ENCODE measurements around the gene TFCP2L1.

The TFCP2L1 gene

GRCh38 chr2:121293450-121294325 is 8.7 kb upstream of the TFCP2L1 start:
- no peak for DNase-seq (ENCODE audit: low read depth, low spot score)
- Histone ChIP-seq H3K27ac (no peak overlapping the region), H3K4me3 (no peak overlapping the region), H3K9ac (ENCODE audit: insufficient read length) (no peak overlapping the region), H3K9me3 (ENCODE audit: low read depth, low read length) (no peaks in the 10 kb centered on the region), H3K36me3 (ENCODE audit: insufficient read depth, low read length) (no peaks in the 10 kb centered on the region)
- TF ChIP-seq EZH2 (IDR thresholded peaks at IDR 0.05) (no peak), POLR2AphosphoS5 (IDR thresholded peaks at IDR 0.05; ENCODE audit: borderline replicate concordance, low read depth, low read length) (no peak), FOXP2 (optimal IDR thresholded peaks at IDR 0.05; ENCODE audit: control extremely low read depth, extremely low read length, insufficient read depth) (no peak)

GRCh38 chr2:121291251-121291580 is 6.2 kb upstream of the TFCP2L1 start:
- TF ChIP-seq FOXP2 (optimal IDR thresholded peaks at IDR 0.05; ENCODE audit: control extremely low read depth, extremely low read length, insufficient read depth) (no peak), POLR2AphosphoS5 (IDR thresholded peaks at IDR 0.05; ENCODE audit: borderline replicate concordance, low read depth, low read length) (no peak), EZH2 (IDR thresholded peaks at IDR 0.05) (no peak)
- no peak overlapping the region for H3K4me3 ChIP-seq
- no peaks in the 10 kb centered on the region for H3K9me3 ChIP-seq (ENCODE audit: low read depth, low read length)
- DNase-seq (ENCODE audit: low read depth, low spot score) = no peak
- no peak overlapping the region for H3K27ac ChIP-seq
- no peak overlapping the region for H3K9ac ChIP-seq (ENCODE audit: insufficient read length)
- H3K36me3 ChIP-seq (ENCODE audit: insufficient read depth, low read length) = no peaks in the 10 kb centered on the region

GRCh38 chr2:121289271-121289670 is 4.3 kb upstream of the TFCP2L1 start:
- TF ChIP-seq EZH2 (IDR thresholded peaks at IDR 0.05) (no peak), POLR2AphosphoS5 (IDR thresholded peaks at IDR 0.05; ENCODE audit: borderline replicate concordance, low read depth, low read length) (no peak), FOXP2 (optimal IDR thresholded peaks at IDR 0.05; ENCODE audit: control extremely low read depth, extremely low read length, insufficient read depth) (no peak)
- Histone ChIP-seq H3K36me3 (ENCODE audit: insufficient read depth, low read length) (no peaks in the 10 kb centered on the region), H3K9me3 (ENCODE audit: low read depth, low read length) (no peaks in the 10 kb centered on the region), H3K9ac (ENCODE audit: insufficient read length) (no peak overlapping the region), H3K4me3 (no peak overlapping the region), H3K27ac (no peak overlapping the region)
- DNase-seq (ENCODE audit: low read depth, low spot score) = no peak

- no peak for TF ChIP-seq POLR2AphosphoS5 (IDR thresholded peaks at IDR 0.05; ENCODE audit: borderline replicate concordance, low read depth, low read length)
- TF ChIP-seq FOXP2 (optimal IDR thresholded peaks at IDR 0.05; ENCODE audit: control extremely low read depth, extremely low read length, insufficient read depth) = no peak
- TF ChIP-seq EZH2 (IDR thresholded peaks at IDR 0.05) = no peak
- Histone ChIP-seq H3K9me3 (ENCODE audit: low read depth, low read length) (no peaks in the 10 kb centered on the region), H3K4me3 (no peak overlapping the region), H3K36me3 (ENCODE audit: insufficient read depth, low read length) (no peaks in the 10 kb centered on the region), H3K27ac (no peak overlapping the region), H3K9ac (ENCODE audit: insufficient read length) (no peak overlapping the region)
- DNase-seq (ENCODE audit: low read depth, low spot score) = no peak
Observed at GRCh38 chr2:121288454-121289231, 3.6 kb upstream of the TFCP2L1 start.

GRCh38 chr2:121287956-121288355 is 3.0 kb upstream of the TFCP2L1 start:
- TF ChIP-seq POLR2AphosphoS5 (IDR thresholded peaks at IDR 0.05; ENCODE audit: borderline replicate concordance, low read depth, low read length) (no peak), EZH2 (IDR thresholded peaks at IDR 0.05) (no peak), FOXP2 (optimal IDR thresholded peaks at IDR 0.05; ENCODE audit: control extremely low read depth, extremely low read length, insufficient read depth) (no peak)
- Histone ChIP-seq H3K4me3 (no peak overlapping the region), H3K27ac (no peak overlapping the region), H3K36me3 (ENCODE audit: insufficient read depth, low read length) (no peaks in the 10 kb centered on the region), H3K9me3 (ENCODE audit: low read depth, low read length) (no peaks in the 10 kb centered on the region), H3K9ac (ENCODE audit: insufficient read length) (no peak overlapping the region)
- no peak for DNase-seq (ENCODE audit: low read depth, low spot score)

GRCh38 chr2:121287146-121287798 is 2.3 kb upstream of the TFCP2L1 start:
- TF ChIP-seq POLR2AphosphoS5 (IDR thresholded peaks at IDR 0.05; ENCODE audit: borderline replicate concordance, low read depth, low read length) = no peak
- TF ChIP-seq FOXP2 (optimal IDR thresholded peaks at IDR 0.05; ENCODE audit: control extremely low read depth, extremely low read length, insufficient read depth) = no peak
- no peak for TF ChIP-seq EZH2 (IDR thresholded peaks at IDR 0.05)
- Histone ChIP-seq H3K4me3 (no peak overlapping the region), H3K9ac (ENCODE audit: insufficient read length) (no peak overlapping the region), H3K9me3 (ENCODE audit: low read depth, low read length) (no peaks in the 10 kb centered on the region), H3K36me3 (ENCODE audit: insufficient read depth, low read length) (no peaks in the 10 kb centered on the region), H3K27ac (no peak overlapping the region)
- DNase-seq (ENCODE audit: low read depth, low spot score) = no peak

- TF ChIP-seq POLR2AphosphoS5 (IDR thresholded peaks at IDR 0.05; ENCODE audit: borderline replicate concordance, low read depth, low read length) = no peak
- TF ChIP-seq FOXP2 (optimal IDR thresholded peaks at IDR 0.05; ENCODE audit: control extremely low read depth, extremely low read length, insufficient read depth) = no peak
- TF ChIP-seq EZH2 (IDR thresholded peaks at IDR 0.05) = no peak
- H3K4me3 ChIP-seq = no peak overlapping the region
- no peaks in the 10 kb centered on the region for H3K9me3 ChIP-seq (ENCODE audit: low read depth, low read length)
- H3K9ac ChIP-seq (ENCODE audit: insufficient read length) = no peak overlapping the region
- no peak overlapping the region for H3K27ac ChIP-seq
- H3K36me3 ChIP-seq (ENCODE audit: insufficient read depth, low read length) = no peaks in the 10 kb centered on the region
- no peak for DNase-seq (ENCODE audit: low read depth, low spot score)
Observed at GRCh38 chr2:121286506-121286905, 1.5 kb upstream of the TFCP2L1 start.

- no peak for DNase-seq (ENCODE audit: low read depth, low spot score)
- TF ChIP-seq FOXP2 (optimal IDR thresholded peaks at IDR 0.05; ENCODE audit: control extremely low read depth, extremely low read length, insufficient read depth) = no peak
- no peak for TF ChIP-seq POLR2AphosphoS5 (IDR thresholded peaks at IDR 0.05; ENCODE audit: borderline replicate concordance, low read depth, low read length)
- no peak for TF ChIP-seq EZH2 (IDR thresholded peaks at IDR 0.05)
- no peak overlapping the region for H3K27ac ChIP-seq
- no peak overlapping the region for H3K4me3 ChIP-seq
- no peaks in the 10 kb centered on the region for H3K9me3 ChIP-seq (ENCODE audit: low read depth, low read length)
- H3K36me3 ChIP-seq (ENCODE audit: insufficient read depth, low read length) = no peaks in the 10 kb centered on the region
- H3K9ac ChIP-seq (ENCODE audit: insufficient read length) = no peak overlapping the region
Observed at GRCh38 chr2:121285926-121286325, 924 bp upstream of the TFCP2L1 start.

All from SK-N-MC (cell line).